OCI-LY1 (cell line): Measurements from ENCODE around the gene SREBF1.

ENCODE experiments used
- EZH2 ChIP-seq: fragments of 200-600 bp; sonication (generic), shearing (Covaris generic); IDR thresholded peaks from 2 replicates; pipeline ENCODE4 v1.8.0; 2017; ENCODE audit warnings: borderline replicate concordance, mixed run types, mild to moderate bottlenecking, antibody characterized with exemption, low read length, moderate library complexity, mixed read lengths
- TF ChIP-seq, protein P1 (sequence below): fragments of 200-600 bp; sonication (generic), shearing (Covaris generic); IDR thresholded peaks from 2 replicates; pipeline ENCODE4 v1.5.1; 2017; ENCODE audit warnings: mild to moderate bottlenecking, antibody characterized with exemption, low read length, moderate library complexity, mixed read lengths

DNA sequence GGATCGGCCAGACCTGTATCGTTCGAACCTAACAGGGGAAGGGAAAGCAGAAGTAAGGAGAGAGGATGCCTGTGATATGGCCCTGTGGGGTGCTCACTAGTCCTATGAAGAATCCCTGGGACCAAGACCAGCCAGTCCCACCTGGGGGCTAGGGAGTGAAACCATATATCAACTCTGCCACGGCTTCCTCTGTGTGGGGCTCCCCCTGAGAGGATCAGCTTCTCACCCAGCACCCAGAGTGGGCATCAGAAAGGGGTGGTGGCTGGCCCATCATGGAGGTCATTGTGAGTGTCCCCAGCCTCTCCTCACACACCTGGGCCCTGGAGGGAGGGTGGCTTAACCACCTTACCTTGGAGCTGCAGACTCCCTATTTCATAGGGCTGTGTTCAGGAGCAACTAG lies 30.1 kb upstream of the SREBF1 start:
- no peak for TF ChIP-seq EZH2
- TF ChIP-seq, protein P1, sequence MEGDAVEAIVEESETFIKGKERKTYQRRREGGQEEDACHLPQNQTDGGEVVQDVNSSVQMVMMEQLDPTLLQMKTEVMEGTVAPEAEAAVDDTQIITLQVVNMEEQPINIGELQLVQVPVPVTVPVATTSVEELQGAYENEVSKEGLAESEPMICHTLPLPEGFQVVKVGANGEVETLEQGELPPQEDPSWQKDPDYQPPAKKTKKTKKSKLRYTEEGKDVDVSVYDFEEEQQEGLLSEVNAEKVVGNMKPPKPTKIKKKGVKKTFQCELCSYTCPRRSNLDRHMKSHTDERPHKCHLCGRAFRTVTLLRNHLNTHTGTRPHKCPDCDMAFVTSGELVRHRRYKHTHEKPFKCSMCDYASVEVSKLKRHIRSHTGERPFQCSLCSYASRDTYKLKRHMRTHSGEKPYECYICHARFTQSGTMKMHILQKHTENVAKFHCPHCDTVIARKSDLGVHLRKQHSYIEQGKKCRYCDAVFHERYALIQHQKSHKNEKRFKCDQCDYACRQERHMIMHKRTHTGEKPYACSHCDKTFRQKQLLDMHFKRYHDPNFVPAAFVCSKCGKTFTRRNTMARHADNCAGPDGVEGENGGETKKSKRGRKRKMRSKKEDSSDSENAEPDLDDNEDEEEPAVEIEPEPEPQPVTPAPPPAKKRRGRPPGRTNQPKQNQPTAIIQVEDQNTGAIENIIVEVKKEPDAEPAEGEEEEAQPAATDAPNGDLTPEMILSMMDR: no peak
